Kidney (tissue), 14 donors: ENCODE results near the gene TNKS1BP1. TPM values are rescaled to one million over a fixed set of nuclear protein-coding genes. Genes with fewer than 3 reads are reported as not detected.

Source experiments
- DNase-seq, 5 donors: peaks; one replicate each; pipeline ENCODE4 v3.0.0-alpha.2; 2013 to 2020
- FAIRE-seq: peaks from 2 replicates; lab custom pipeline; 2012; peaks lifted over from hg19 to GRCh38; lab: Jason Lieb, UNC
- H3K27ac ChIP-seq, 2 donors: one replicate each; pipeline ENCODE4 v1.7.0; 2013; ENCODE audit warnings: low read depth in 2 of 2, low read length in 2 of 2, inconsistent platforms in 1 of 2
- H3K27me3 ChIP-seq: one replicate; pipeline ENCODE4 v1.7.1; 2013; ENCODE audit warnings: low read length, inconsistent platforms; ENCODE audit not compliant: control insufficient read depth, insufficient read depth
- H3K36me3 ChIP-seq, 3 donors: one replicate each; pipeline versions ENCODE4 v1.7.0 to v1.7.1; 2013; ENCODE audit warnings: low read length in 3 of 3, control low read depth in 1 of 3, inconsistent platforms in 1 of 3; ENCODE audit not compliant: insufficient read depth in 3 of 3, control insufficient read depth in 2 of 3
- H3K4me1 ChIP-seq, 3 donors: one replicate each; pipeline versions ENCODE4 v1.7.0 to v1.7.1; 2013; ENCODE audit warnings: low read length in 3 of 3, inconsistent platforms in 1 of 3, low read depth in 1 of 3; ENCODE audit not compliant: control insufficient read depth in 2 of 3, insufficient read depth in 2 of 3
- H3K4me3 ChIP-seq, 3 donors: one replicate each; pipeline versions ENCODE4 v1.7.0 to v1.8.1; 2013; ENCODE audit warnings: low read length in 3 of 3, control low read depth in 1 of 3, inconsistent platforms in 1 of 3
- H3K9ac ChIP-seq, 3 donors: one replicate each; pipeline versions ENCODE4 v1.7.0 to v1.7.1; 2013; ENCODE audit warnings: low read length in 3 of 3, control low read depth in 1 of 3, inconsistent platforms in 1 of 3
- H3K9me3 ChIP-seq, 3 donors: one replicate each; pipeline versions ENCODE4 v1.7.0 to v1.7.1; 2013; ENCODE audit warnings: low read length in 3 of 3, control low read depth in 1 of 3, inconsistent platforms in 1 of 3; ENCODE audit not compliant: control insufficient read depth in 2 of 3, insufficient read depth in 1 of 3
- intact Hi-C: fragments of 100-400 bp; cut with DNase I; formaldehyde crosslinking; loops from one replicate; pipeline ENCODE4 v1.11.1; 2022
- polyA plus RNA-seq: library from polyadenylated mRNA; stranded (reverse); fragments of 350-450 nt; fragmentation: Illumina TruSeq; extraction: RNeasy Lipid Tissue Mini Kit (QIAGEN cat#74804); gene quantifications from one replicate; pipeline ENCODE4 v1.2.3, GENCODE V29; 2014; ENCODE audit warnings: low read depth, low replicate concordance; ENCODE audit not compliant: insufficient read depth
- total RNA-seq: library from RNA; stranded (reverse); fragmentation: NEBNext Ultra II Directional; extraction: Animal tissue kit (Norgen Biotek cat#: 25700); gene quantifications from one replicate; pipeline ENCODE4 v1.2.1, GENCODE V29; 2021
- TF ChIP-seq, protein P1 (sequence below): IDR thresholded peaks from 3 replicates; pipeline ENCODE4 v1.5.1; 2012; ENCODE audit warnings: mild to moderate bottlenecking, moderate library complexity, borderline replicate concordance; ENCODE audit not compliant: insufficient read depth; ENCODE audit errors: extremely low read depth
- donor health status: control.
- donor health status: control.
- donor health status: control.
- donor health status: control.
- donor health status: control.
- donor health status: DM: yes; HTN: yes; CAD: no.
- donor health status: Normal renal cell carcinoma (clear cell type).

TNKS1BP1 gene
- total and polyA plus RNA-seq, 2 donors from 2014 or later, result 53.3 to 206 TPM

GRCh38 chr11:57345555-57346211 lies 20.9 kb upstream of the TNKS1BP1 start:
- DNase-seq (peak in 4 of 5 donors; percentile 66 to 83 (median 78)), FAIRE-seq (no peak)
- Histone ChIP-seq H3K27ac (no peak overlapping the region), H3K4me3 (no peak overlapping the region), H3K9ac (no peak overlapping the region), H3K9me3 (no peaks in the 10 kb centered on the region), H3K4me1 (no peaks in the 10 kb centered on the region), H3K36me3 (no peaks in the 10 kb centered on the region), H3K27me3 (no peaks in the 10 kb centered on the region)
- intact Hi-C loops, result no loop called here
- TF ChIP-seq, protein P1, sequence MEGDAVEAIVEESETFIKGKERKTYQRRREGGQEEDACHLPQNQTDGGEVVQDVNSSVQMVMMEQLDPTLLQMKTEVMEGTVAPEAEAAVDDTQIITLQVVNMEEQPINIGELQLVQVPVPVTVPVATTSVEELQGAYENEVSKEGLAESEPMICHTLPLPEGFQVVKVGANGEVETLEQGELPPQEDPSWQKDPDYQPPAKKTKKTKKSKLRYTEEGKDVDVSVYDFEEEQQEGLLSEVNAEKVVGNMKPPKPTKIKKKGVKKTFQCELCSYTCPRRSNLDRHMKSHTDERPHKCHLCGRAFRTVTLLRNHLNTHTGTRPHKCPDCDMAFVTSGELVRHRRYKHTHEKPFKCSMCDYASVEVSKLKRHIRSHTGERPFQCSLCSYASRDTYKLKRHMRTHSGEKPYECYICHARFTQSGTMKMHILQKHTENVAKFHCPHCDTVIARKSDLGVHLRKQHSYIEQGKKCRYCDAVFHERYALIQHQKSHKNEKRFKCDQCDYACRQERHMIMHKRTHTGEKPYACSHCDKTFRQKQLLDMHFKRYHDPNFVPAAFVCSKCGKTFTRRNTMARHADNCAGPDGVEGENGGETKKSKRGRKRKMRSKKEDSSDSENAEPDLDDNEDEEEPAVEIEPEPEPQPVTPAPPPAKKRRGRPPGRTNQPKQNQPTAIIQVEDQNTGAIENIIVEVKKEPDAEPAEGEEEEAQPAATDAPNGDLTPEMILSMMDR, result peak; percentile 76

- no peak for FAIRE-seq
These were observed 20.1 kb upstream of the TNKS1BP1 start for GRCh38 chr11:57344826-57345225.

GRCh38 chr11:57343825-57344224 lies 19.1 kb upstream of the TNKS1BP1 start:
- H3K4me1 ChIP-seq, result no peaks in the 10 kb centered on the region
- intact Hi-C loops, result no loop called here
- no peak for FAIRE-seq
- no peak overlapping the region for H3K9ac ChIP-seq
- H3K36me3 ChIP-seq, result no peaks in the 10 kb centered on the region
- no peak for DNase-seq
- H3K27me3 ChIP-seq, result no peaks in the 10 kb centered on the region
- no peak overlapping the region for H3K4me3 ChIP-seq
- no peaks in the 10 kb centered on the region for H3K9me3 ChIP-seq
- H3K27ac ChIP-seq, result no peak overlapping the region
- TF ChIP-seq, protein P1, result no peak

More at GRCh38 chr11:57344826-57345225, 20.1 kb upstream of the TNKS1BP1 start:
- H3K27ac ChIP-seq, result no peak overlapping the region
- H3K4me1 ChIP-seq, result no peaks in the 10 kb centered on the region
- peak in 1 of 5 donors; percentile 35 for DNase-seq
- H3K36me3 ChIP-seq, result no peaks in the 10 kb centered on the region
- no peak overlapping the region for H3K4me3 ChIP-seq
- intact Hi-C loops, result no loop called here
- no peak overlapping the region for H3K9ac ChIP-seq
- no peaks in the 10 kb centered on the region for H3K9me3 ChIP-seq
- H3K27me3 ChIP-seq, result no peaks in the 10 kb centered on the region
- TF ChIP-seq, protein P1, result no peak
